WERI-Rb-1 (cell line): ENCODE data around the gene FSTL5.

ENCODE experiments used
- DNase-seq: peaks from one replicate; pipeline ENCODE4 v3.0.0-alpha.2; 2020
- H3K27ac ChIP-seq: fragments of 250-450 bp; sonication (Bioruptor Pico); 2 replicates; pipeline ENCODE4 v1.5.1; 2020; ENCODE audit warnings: mild to moderate bottlenecking, moderate library complexity
- H3K27me3 ChIP-seq: fragments of 250-450 bp; sonication (Bioruptor Pico); 2 replicates; pipeline ENCODE4 v1.5.1; 2021; ENCODE audit warnings: mild to moderate bottlenecking, low read depth, moderate library complexity; ENCODE audit not compliant: insufficient read depth, severe bottlenecking
- H3K36me3 ChIP-seq: fragments of 250-450 bp; sonication (Bioruptor Pico); 2 replicates; pipeline ENCODE4 v1.5.1; 2020; ENCODE audit warnings: mild to moderate bottlenecking, moderate library complexity
- H3K4me3 ChIP-seq: 2 replicates; pipeline ENCODE4 v1.5.1; 2011; ENCODE audit warnings: low read depth, mild to moderate bottlenecking, control low read depth, low read length
- H3K9me3 ChIP-seq: fragments of 250-450 bp; sonication (Bioruptor Pico); 2 replicates; pipeline ENCODE4 v1.5.1; 2021; ENCODE audit warnings: mild to moderate bottlenecking, moderate library complexity; ENCODE audit not compliant: severe bottlenecking
- CTCF ChIP-seq: IDR thresholded peaks from 2 replicates; pipeline ENCODE4 v1.5.1; 2011; ENCODE audit warnings: low read depth, mild to moderate bottlenecking, control low read depth, inconsistent platforms, low read length

FSTL5 gene

GRCh38 chr4:161601011-161601410 lies 562.8 kb downstream of the FSTL5 start:
- Histone ChIP-seq H3K4me3 (no peak overlapping the region), H3K9me3 (no peaks in the 10 kb centered on the region), H3K36me3 (no peaks in the 10 kb centered on the region), H3K27ac (no peak overlapping the region), H3K27me3 (no peaks in the 10 kb centered on the region)
- no peak for TF ChIP-seq CTCF
- no peak for DNase-seq

- H3K4me3 ChIP-seq = no peak overlapping the region
Measured at GRCh38 chr4:161595230-161595771, 568.5 kb downstream of the FSTL5 start.

GRCh38 chr4:161585011-161585410 lies 578.8 kb downstream of the FSTL5 start:
- H3K4me3 ChIP-seq = no peak overlapping the region
- H3K9me3 ChIP-seq = no peaks in the 10 kb centered on the region
- DNase-seq = no peak
- TF ChIP-seq CTCF = no peak
- no peaks in the 10 kb centered on the region for H3K27me3 ChIP-seq
- no peaks in the 10 kb centered on the region for H3K36me3 ChIP-seq
- H3K27ac ChIP-seq = no peak overlapping the region

More at GRCh38 chr4:161595230-161595771, 568.5 kb downstream of the FSTL5 start:
- H3K9me3 ChIP-seq = no peaks in the 10 kb centered on the region
- H3K36me3 ChIP-seq = no peaks in the 10 kb centered on the region
- H3K27ac ChIP-seq = no peak overlapping the region
- no peak for DNase-seq
- no peak for TF ChIP-seq CTCF
- H3K27me3 ChIP-seq = no peaks in the 10 kb centered on the region

- Histone ChIP-seq H3K27ac (no peak overlapping the region), H3K9me3 (no peaks in the 10 kb centered on the region), H3K27me3 (no peaks in the 10 kb centered on the region), H3K4me3 (no peak overlapping the region), H3K36me3 (no peaks in the 10 kb centered on the region)
- no peak for TF ChIP-seq CTCF
- no peak for DNase-seq
Measured at GRCh38 chr4:161583549-161583948, 580.3 kb downstream of the FSTL5 start.

GRCh38 chr4:161581262-161582230 lies 582.3 kb downstream of the FSTL5 start:
- no peak for DNase-seq
- no peaks in the 10 kb centered on the region for H3K9me3 ChIP-seq
- no peaks in the 10 kb centered on the region for H3K27me3 ChIP-seq
- H3K27ac ChIP-seq = no peak overlapping the region
- no peak for TF ChIP-seq CTCF
- H3K4me3 ChIP-seq = no peak overlapping the region
- H3K36me3 ChIP-seq = no peaks in the 10 kb centered on the region
